HG03469 (cell line): ENCODE results near the gene MICALL1.

Experiments used
- ATAC-seq: cut with Tn5 transposase; IDR thresholded peaks from one replicate; pipeline ENCODE4 v1.9.1; 2021; ENCODE audit warnings: mild to moderate bottlenecking, moderate library complexity, moderate number of reproducible peaks; ENCODE audit not compliant: unreplicated experiment

Gene MICALL1

GRCh38 chr22:37982151-37982785 lies 76.2 kb downstream of the MICALL1 start:
- ATAC-seq = no peak

DNA sequence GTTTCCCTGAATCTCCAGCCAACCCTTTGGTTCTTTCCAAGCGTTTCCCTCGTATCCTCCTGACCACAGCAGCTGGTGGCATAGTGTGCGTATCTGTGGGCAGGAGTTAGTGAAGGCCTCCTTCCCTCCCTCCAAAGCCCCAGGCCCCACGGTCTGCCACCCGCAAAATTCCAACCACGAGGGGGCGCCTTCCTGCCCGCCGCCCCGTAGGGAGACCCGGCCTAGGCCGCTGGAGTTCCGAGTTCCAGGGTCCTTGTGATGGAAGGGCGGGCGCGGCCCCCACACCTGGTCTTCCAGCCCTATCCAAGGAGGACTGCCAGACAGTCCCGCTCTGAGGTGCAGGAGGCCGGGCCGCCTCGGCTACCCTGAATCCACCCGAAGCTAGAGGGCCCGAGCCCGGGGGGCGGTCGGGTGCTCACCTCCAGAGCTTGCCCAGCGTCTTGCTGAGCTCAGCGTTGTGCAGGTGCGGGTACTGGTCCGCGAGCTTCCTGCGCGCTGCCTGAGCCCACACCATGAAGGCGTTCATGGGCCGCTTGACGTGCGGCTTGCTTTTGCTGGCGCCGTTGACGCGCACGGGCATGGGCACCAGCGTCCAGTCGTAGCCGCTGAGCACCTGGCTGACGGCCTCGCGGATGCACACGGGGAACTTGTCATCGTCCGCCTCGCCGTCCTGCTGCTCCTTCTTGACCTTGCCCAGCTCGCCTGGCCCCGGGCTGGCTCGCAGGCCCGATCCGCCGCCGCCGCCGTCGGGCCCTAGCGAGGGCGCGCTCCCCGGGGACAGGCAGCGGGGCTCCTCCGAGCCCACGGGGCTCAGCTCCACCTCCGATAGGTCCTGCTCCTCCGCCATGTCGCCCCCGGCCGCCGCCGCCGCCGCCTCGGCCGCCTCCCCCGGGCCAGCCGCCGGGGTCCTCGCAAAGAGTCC lies 77.1 kb downstream of the MICALL1 start:
- ATAC-seq = no peak

GRCh38 chr22:37983860-37984791 lies 78.0 kb downstream of the MICALL1 start, which contains the start of gene SOX10:
Gene SOX10, minus strand, starts transcription at chr22:37984555. Its CDS starts 771 bp downstream, at chr22:37983784.
- ATAC-seq = no peak

- ATAC-seq = no peak
Measured at GRCh38 chr22:37985050-37985585, 79.0 kb downstream of the MICALL1 start.

GRCh38 chr22:37985751-37986281 lies 79.7 kb downstream of the MICALL1 start:
- no peak for ATAC-seq

- no peak for ATAC-seq
Measured at GRCh38 chr22:37986371-37986770, 80.3 kb downstream of the MICALL1 start.

DNA sequence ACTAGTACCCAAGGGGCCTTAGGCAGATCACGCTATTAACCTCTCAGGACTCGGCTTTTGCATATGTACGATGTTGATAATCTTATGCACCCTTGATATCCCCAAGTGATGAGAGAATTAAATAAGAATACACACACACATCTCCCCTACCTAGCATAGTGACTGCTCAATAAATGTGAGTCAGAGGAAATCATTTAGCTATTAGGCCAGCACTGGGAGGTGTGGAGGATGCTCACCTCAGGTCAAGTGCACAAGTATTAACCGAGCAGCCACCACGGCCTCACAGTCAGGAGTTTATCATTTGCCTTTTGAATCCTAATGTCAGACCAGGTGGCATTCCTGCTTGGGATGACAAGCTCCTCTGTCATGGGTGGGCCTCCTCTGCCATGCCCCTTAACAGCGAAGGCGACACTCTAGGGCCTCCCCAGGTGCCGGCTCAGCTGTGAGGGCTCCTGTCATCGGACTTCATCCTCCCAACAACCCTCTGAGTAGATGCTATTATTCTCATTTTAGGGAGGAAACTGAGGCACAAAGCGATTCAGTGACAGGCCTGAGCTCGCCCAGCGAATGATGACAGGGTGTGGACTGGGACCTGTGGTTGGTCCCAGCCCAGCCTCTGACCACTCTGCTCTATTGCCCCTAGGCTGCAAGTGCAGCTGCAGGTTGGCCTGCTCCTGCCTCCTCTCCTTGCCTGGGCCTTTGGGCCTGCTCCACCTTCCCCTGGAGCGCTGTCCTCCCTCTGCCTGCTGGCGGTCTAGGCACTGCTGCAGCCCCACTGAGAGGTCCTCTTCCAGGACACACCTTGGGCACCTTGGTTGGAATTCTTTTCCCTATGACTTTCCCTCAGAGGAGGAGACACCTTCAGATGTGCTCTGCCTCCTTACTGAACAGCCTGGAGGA lies 83.3 kb downstream of the MICALL1 start:
- no peak for ATAC-seq

DNA sequence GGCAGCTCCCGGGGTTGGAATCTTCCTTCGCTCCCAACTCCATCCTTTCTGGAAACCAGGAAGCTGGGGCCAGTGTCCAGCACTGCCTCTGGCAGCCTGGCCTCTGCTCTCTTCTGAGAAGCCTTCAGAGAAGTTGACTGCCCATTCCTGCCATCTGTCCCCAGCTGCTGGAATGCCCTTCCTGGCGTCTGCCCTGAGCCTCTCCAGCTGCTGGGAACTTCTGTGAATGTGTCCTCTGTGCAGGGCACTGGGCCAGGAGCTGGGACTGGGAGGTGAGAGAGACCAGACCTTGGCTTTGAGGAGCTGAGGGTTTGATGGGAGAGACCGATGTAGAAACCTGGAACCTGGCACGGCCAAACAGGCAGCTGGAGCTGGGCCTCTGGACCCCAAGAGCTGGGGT lies 84.2 kb downstream of the MICALL1 start:
- no peak for ATAC-seq

DNA sequence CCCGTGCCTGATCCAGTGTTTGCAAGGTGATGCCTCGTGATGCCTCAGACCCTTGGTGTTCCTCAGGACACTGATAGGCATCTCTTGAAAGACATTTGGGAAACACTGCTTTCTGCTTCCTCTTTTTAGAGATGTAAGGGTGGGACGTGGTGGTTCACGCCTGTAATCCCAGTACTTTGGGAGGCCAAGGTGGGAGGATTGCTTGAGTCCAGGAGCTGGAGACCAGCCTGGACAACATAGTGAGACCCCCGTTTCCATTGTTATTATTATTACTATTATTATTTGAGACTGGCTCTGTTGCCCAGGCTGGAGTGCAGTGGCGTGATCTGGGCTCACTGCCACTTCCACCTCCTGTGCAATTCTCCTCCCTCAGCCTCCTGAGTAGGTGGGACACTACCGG lies 84.8 kb downstream of the MICALL1 start:
- ATAC-seq = no peak

DNA sequence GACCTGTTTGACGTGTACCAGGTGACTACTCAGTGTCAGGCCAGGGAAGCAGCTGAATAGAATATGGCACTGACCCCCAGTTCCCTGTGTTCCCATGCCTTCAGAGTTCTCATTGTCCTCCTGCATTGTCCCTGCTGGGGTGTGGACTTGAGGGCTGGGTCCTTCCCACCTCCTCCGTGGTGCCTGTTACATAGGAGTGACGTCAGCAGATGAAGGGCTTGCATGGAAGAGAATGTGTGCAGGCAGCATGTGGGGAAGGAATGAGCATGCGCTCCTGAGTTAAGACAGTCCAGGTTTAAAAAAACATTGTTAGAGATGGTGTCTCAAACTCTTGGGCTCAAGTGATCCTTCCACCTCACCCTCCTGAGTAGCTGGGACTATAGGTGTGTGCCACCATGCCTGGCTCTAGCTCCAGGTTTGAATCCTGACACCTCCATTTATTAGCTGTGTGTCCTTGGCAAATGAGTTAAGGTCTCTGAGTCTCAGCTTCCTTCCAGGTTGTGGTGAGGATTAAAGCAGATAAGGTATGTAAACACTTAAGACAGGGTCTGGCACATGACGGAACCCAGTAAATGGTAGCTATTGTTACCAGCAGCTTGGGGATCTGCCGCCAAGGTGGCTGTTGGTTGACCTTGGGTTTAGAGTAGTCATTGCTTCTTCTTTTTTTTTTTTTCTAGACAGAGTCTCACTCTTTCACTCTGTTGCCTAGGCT lies 85.8 kb downstream of the MICALL1 start:
- no peak for ATAC-seq
